Small intestine (tissue), 7 donors: Measurements from ENCODE around the gene ANKS1B. TPM values are rescaled to one million over a fixed set of nuclear protein-coding genes. Genes with fewer than 3 reads are reported as not detected.

ENCODE experiments used
- DNase-seq, 2 donors: peaks; one replicate each; pipeline versions ENCODE4 v3.0.0 to v3.0.0-alpha.2; 2013
- FAIRE-seq: peaks from 2 replicates; lab custom pipeline; 2012; peaks lifted over from hg19 to GRCh38; lab: Jason Lieb, UNC
- H3K27ac ChIP-seq, 3 donors: one replicate each; pipeline ENCODE4 v1.5.1; 2013; ENCODE audit warnings: low read length in 2 of 3, mild to moderate bottlenecking in 2 of 3, control low read depth in 1 of 3, inconsistent platforms in 1 of 3, low read depth in 1 of 3, moderate library complexity in 1 of 3
- H3K27me3 ChIP-seq, 3 donors: one replicate each; pipeline ENCODE4 v1.6.1; 2013; ENCODE audit warnings: low read length in 3 of 3, inconsistent platforms in 1 of 3; ENCODE audit not compliant: control insufficient read depth in 3 of 3, insufficient read depth in 3 of 3
- H3K36me3 ChIP-seq, 3 donors: one replicate each; pipeline ENCODE4 v1.6.1; 2013; ENCODE audit warnings: low read length in 3 of 3, inconsistent platforms in 1 of 3, low read depth in 1 of 3, mild to moderate bottlenecking in 1 of 3, moderate library complexity in 1 of 3; ENCODE audit not compliant: control insufficient read depth in 3 of 3, insufficient read depth in 2 of 3
- H3K4me1 ChIP-seq, 3 donors: one replicate each; pipeline ENCODE4 v1.6.1; 2013; ENCODE audit warnings: low read length in 2 of 3, inconsistent platforms in 1 of 3, low read depth in 1 of 3, mild to moderate bottlenecking in 1 of 3, moderate library complexity in 1 of 3; ENCODE audit not compliant: control insufficient read depth in 3 of 3, insufficient read depth in 2 of 3
- H3K4me3 ChIP-seq, 3 donors: one replicate each; pipeline ENCODE4 v1.5.1; 2013; ENCODE audit warnings: low read length in 3 of 3, control low read depth in 1 of 3, inconsistent platforms in 1 of 3, low read depth in 1 of 3, mild to moderate bottlenecking in 1 of 3, moderate library complexity in 1 of 3
- H3K9me3 ChIP-seq, 2 donors: one replicate each; pipeline ENCODE4 v1.6.1; 2013; ENCODE audit warnings: low read depth in 1 of 2, low read length in 1 of 2; ENCODE audit not compliant: control insufficient read depth in 2 of 2, insufficient read depth in 1 of 2
- whole genome bisulfite sequencing, 3 donors: extraction: QIAGEN DNeasy Blood & Tissue Kit; methylation state at CpG; one replicate each; pipeline ENCODE4 v1.1.7; 2013; 5-methylcytosine and 5-hydroxymethylcytosine counted together
- polyA plus RNA-seq, 4 donors: library from polyadenylated mRNA; stranded (reverse) in 3 of 4; unstranded in 1 of 4; fragments of 200-250 nt in 3 of 4; fragments of 120-200 nt in 1 of 4; gene quantifications; one replicate each; pipeline versions ENCODE4 v1.2.1 to v1.2.3, GENCODE V29; 2013
- donor health status: healthy with polysubstance abuse.
- donor health status: control.
- donor health status: control.
- donor health status: Bipolar disorder and iron deficiency.
- donor health status: healthy.

ANKS1B gene
- polyA plus RNA-seq, 4 donors, result 0.44 to 0.72 TPM; not detected in 2

DNA sequence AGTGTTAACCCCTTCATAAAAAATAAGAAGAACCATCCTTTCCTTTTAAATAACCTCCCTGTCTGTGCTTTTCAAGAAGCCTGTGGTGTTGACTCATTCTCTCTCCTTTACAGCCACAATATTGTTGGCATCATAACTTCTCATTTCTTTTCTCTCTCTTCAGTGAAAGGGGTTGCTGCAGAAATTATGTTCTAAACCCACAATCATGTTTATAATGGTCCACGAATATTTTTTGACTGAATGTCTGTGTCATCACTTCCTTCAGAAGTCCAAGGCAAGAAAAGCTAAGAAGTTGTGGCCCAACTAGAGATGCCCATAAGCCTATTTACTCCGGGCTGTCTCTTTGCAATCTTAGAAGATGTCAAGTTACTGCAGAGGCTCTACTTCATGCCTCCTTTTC lies 851.3 kb downstream of the ANKS1B start:
- no peaks in the 10 kb centered on the region for H3K4me1 ChIP-seq
- no peak overlapping the region for H3K4me3 ChIP-seq
- no peaks in the 10 kb centered on the region for H3K9me3 ChIP-seq
- DNase-seq (no peak), FAIRE-seq (no peak)
- peaks cover 0 to 2% (median 0%) of the 10 kb centered on the region in 3 donors for H3K27me3 ChIP-seq
- H3K36me3 ChIP-seq, result no peaks in the 10 kb centered on the region
- no peak overlapping the region for H3K27ac ChIP-seq
- 69 to 84% (median 76%) methylated on average over 2 of the region's 2 CpGs for WGBS, 3 donors

- no peak overlapping the region for H3K4me3 ChIP-seq
- FAIRE-seq, result no peak
- 22 to 40% (median 28%) methylated on average over 7 of the region's 7 CpGs for WGBS, 3 donors
- H3K27me3 ChIP-seq, result peaks cover 0 to 2% (median 0%) of the 10 kb centered on the region in 3 donors
- H3K27ac ChIP-seq, result no peak overlapping the region
- no peaks in the 10 kb centered on the region for H3K36me3 ChIP-seq
- H3K4me1 ChIP-seq, result no peaks in the 10 kb centered on the region
- DNase-seq, result no peak
- H3K9me3 ChIP-seq, result no peaks in the 10 kb centered on the region
These were observed 853.0 kb downstream of the ANKS1B start for GRCh38 chr12:99131751-99132199.

DNA sequence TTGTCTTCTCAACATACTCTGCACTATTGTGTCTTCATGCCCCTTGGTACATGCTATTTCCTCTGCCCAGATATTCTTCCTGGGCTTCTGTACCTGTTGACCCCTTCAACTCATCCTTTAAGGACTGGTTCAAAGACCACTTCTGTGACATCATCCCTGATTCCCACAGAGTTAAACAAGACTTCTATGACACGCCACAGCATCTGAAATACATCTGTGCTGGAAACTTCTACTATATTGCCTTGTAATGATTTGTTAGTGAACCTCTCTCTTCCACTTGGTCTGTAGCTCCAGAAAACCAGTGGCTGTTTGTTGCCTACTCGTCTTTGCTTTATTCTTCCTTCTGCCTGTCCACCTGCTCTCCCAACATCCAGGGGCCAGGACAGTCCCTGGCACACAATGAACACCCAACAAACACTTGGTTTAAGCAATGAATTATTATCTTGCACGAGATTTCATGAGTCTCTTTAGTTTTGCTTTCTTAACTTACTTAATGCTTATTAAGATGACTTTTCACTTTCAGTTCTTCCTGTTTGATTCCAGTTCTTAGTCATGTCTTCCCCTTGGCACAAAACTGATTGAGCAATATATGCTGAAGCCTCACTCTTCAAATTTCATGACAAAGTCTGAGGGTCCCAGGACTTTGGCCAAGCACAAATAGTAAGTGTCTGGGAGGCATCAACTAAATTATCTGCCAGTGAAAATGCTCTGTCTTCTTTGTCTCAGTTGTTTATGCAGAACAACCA lies 853.8 kb downstream of the ANKS1B start:
- H3K4me3 ChIP-seq, result no peak overlapping the region
- H3K27ac ChIP-seq, result no peak overlapping the region
- H3K27me3 ChIP-seq, result no peaks in the 10 kb centered on the region
- no peaks in the 10 kb centered on the region for H3K36me3 ChIP-seq
- 49 to 63% (median 52%) methylated on average over 3 of the region's 3 CpGs for WGBS, 3 donors
- H3K4me1 ChIP-seq, result no peaks in the 10 kb centered on the region
- DNase-seq (no peak), FAIRE-seq (no peak)
- no peaks in the 10 kb centered on the region for H3K9me3 ChIP-seq

DNA sequence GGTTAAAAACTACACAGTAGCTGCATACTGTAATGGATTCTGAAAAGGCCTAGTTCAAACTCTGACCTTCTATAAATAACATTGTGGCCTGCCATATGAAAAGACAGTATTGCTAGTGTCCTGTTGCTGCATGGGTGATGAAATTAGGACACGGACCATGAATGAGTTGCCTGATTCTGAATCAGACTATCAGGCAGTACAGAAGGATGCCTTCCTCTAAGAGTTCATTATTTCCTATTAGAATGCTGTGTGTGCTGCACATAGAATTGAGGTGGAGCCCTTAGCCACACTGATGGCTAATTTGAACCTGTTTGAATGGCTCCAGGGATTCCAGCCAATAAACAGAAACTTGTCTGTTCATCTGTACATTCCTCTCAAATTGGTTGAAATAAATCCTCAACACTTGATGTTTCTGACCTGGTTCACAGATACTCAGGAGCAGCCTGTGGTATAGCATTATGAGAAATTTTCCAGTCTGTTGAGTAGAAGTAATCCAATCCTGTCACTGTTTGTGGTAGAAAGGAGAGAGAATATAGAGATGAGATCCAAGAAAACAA lies 856.4 kb downstream of the ANKS1B start:
- no peak for DNase-seq
- H3K27ac ChIP-seq, result no peak overlapping the region
- 32 to 44% (median 43%) methylated on average over 1 of the region's 1 CpG for WGBS, 3 donors
- no peak for FAIRE-seq
- no peak overlapping the region for H3K4me3 ChIP-seq
- no peaks in the 10 kb centered on the region for H3K9me3 ChIP-seq
- H3K27me3 ChIP-seq, result no peaks in the 10 kb centered on the region
- H3K36me3 ChIP-seq, result no peaks in the 10 kb centered on the region
- no peaks in the 10 kb centered on the region for H3K4me1 ChIP-seq

DNA sequence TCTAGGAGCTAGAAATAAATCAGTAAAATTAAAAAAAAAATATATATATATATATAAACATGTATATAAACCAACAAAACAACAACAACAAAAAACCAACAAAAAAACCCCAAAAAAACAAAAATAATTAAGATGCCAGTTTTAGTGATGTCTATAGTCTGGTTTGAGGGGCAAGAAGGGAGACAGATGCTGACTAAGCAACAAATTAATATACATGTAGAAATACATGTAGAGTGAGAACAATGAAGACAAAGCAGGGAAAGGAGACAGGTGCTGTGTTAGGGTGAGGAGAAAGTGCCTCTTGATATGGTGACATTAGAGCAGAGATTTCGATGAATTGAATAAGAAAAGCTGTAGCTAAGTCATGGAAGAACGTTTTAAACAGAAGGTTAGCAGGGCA lies 861.8 kb downstream of the ANKS1B start:
- 42 to 51% (median 50%) methylated on average over 2 of the region's 2 CpGs for WGBS, 3 donors
- Histone ChIP-seq H3K27me3 (no peaks in the 10 kb centered on the region), H3K9me3 (no peaks in the 10 kb centered on the region), H3K27ac (no peak overlapping the region), H3K36me3 (no peaks in the 10 kb centered on the region), H3K4me3 (no peak overlapping the region), H3K4me1 (no peaks in the 10 kb centered on the region)
- no peak for FAIRE-seq
- DNase-seq, result no peak

GRCh38 chr12:99122496-99122895 lies 862.2 kb downstream of the ANKS1B start:
- H3K4me1 ChIP-seq, result no peaks in the 10 kb centered on the region
- H3K27me3 ChIP-seq, result no peaks in the 10 kb centered on the region
- FAIRE-seq (no peak), DNase-seq (no peak)
- no peaks in the 10 kb centered on the region for H3K36me3 ChIP-seq
- H3K4me3 ChIP-seq, result no peak overlapping the region
- 71 to 80% (median 77%) methylated on average over 3 of the region's 3 CpGs for WGBS, 3 donors
- no peaks in the 10 kb centered on the region for H3K9me3 ChIP-seq
- no peak overlapping the region for H3K27ac ChIP-seq

DNA sequence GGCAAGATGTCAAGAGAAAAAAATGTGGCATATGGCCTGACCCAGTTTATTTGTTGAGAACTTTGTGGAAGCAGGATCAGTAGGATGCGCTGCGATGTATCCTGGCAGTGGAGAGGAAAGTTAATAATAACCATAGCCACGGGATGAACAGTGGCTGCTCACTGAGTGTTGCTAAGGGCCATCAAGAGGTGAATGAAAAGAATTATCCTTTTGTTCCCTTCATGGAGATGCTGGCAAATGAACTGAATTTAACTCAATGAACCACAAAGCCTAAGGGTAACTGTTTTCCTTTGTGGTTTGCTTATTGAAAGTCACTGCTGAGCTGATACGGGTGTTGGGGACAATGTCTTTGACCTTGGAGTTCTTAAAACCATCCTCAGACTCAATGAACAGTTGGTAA lies 863.2 kb downstream of the ANKS1B start:
- Histone ChIP-seq H3K27me3 (no peaks in the 10 kb centered on the region), H3K4me3 (no peak overlapping the region), H3K36me3 (no peaks in the 10 kb centered on the region), H3K4me1 (no peaks in the 10 kb centered on the region), H3K9me3 (no peaks in the 10 kb centered on the region), H3K27ac (no peak overlapping the region)
- 73 to 76% (median 76%) methylated on average over 4 of the region's 4 CpGs for WGBS, 3 donors
- FAIRE-seq (no peak), DNase-seq (no peak)

DNA sequence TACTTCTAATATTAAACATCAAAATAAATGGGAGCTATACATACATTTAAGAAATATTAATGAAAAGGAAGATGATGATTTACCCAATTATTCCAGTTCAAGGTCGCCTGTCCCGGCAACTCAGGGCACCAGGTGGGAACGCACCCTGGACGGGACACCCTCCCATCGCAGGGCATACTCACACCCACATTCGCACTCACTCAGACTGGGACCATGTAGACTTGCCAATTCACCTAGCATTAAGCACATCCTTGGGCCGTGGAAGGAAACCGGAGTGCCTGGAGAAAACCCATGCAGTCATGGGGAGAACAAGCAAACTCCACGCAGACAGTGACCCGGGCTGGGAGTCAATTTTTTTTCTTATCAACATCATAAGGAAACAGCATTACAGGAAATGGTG lies 864.8 kb downstream of the ANKS1B start:
- Histone ChIP-seq H3K27me3 (no peaks in the 10 kb centered on the region), H3K9me3 (no peaks in the 10 kb centered on the region), H3K36me3 (no peaks in the 10 kb centered on the region), H3K4me3 (no peak overlapping the region), H3K27ac (no peak overlapping the region), H3K4me1 (no peaks in the 10 kb centered on the region)
- DNase-seq (no peak), FAIRE-seq (no peak)
- WGBS, 3 donors, result 79 to 83% (median 82%) methylated on average over 10 of the region's 10 CpGs
